RWPE1 (cell line): ENCODE measurements around the gene FCRLB.

ENCODE experiments used
- CTCF ChIA-PET: fragments of 350-600 bp; sonication (Branson Sonifier 250); formaldehyde crosslinking; extraction: SDS; loops from one replicate; lab custom pipeline; 2021; lab: Yijun Ruan, JAX
- POLR2A ChIA-PET: fragments of 400-600 bp; formaldehyde crosslinking; extraction: SDS; loops from one replicate; lab custom pipeline; 2020; ENCODE audit warnings: antibody characterized with exemption; ENCODE audit not compliant: low non-redundant PET; lab: Yijun Ruan, JAX
- DNase-seq: peaks from one replicate; pipeline ENCODE4 v3.0.0; 2012; ENCODE audit warnings: low spot score
- H3K27ac ChIP-seq: fragments of 450-650 bp; 2 replicates; pipeline ENCODE4 v1.5.1; 2017
- CTCF ChIP-seq: fragments of 450-650 bp; conservative IDR thresholded peaks from 2 replicates; pipeline ENCODE4 v1.5.1; 2017; ENCODE audit warnings: low read depth, mild to moderate bottlenecking

The FCRLB gene

GRCh38 chr1:161725908-161726472 is 4.6 kb downstream of the FCRLB start:
- DNase-seq, result peak; percentile 19
- POLR2A ChIA-PET, result interaction anchor here (1.2 kb wide), 1 partner anchor 23 kb away, joined by 3 read pairs; the partner anchor contains the start of gene DUSP12
- CTCF ChIA-PET, result interaction anchor here (1.8 to 1.9 kb wide), 2 partner anchors 11 to 13 kb away, joined by 7 read pairs; no protein-coding TSS in a partner anchor
- H3K27ac ChIP-seq, result peak overlapping the region; percentile 89
- TF ChIP-seq CTCF, result 0 out of 2 replicates have a peak, but pooled peaks have one; percentile 24

GRCh38 chr1:161726473-161727255 is 5.3 kb downstream of the FCRLB start:
- no peak for TF ChIP-seq CTCF
- H3K27ac ChIP-seq, result peak overlapping the region; percentile 89
- ChIA-PET POLR2A (interaction anchor here (1.2 kb wide), 1 partner anchor 23 kb away, joined by 3 read pairs; the partner anchor contains the start of gene DUSP12), CTCF (interaction anchor here (0.7 to 1.9 kb wide), 3 partner anchors 11 to 66 kb away, joined by 5 to 7 read pairs (median 7); no protein-coding TSS in a partner anchor)
- DNase-seq, result peak; percentile 80

- DNase-seq, result no peak
- POLR2A ChIA-PET, result no interaction called here
- TF ChIP-seq CTCF, result no peak
These were observed 6.0 kb downstream of the FCRLB start for GRCh38 chr1:161727256-161727924.

GRCh38 chr1:161728376-161729226 is 7.3 kb downstream of the FCRLB start:
- no peak for TF ChIP-seq CTCF
- H3K27ac ChIP-seq, result no peak overlapping the region; the same call in 1 of the 2 replicates
- ChIA-PET POLR2A (interaction anchor here (0.7 kb wide), 1 partner anchor 967 kb away, joined by 4 read pairs; no protein-coding TSS in a partner anchor), CTCF (interaction anchor here (1.0 kb wide), 1 partner anchor 13 kb away, joined by 3 read pairs; no protein-coding TSS in a partner anchor)
- DNase-seq, result no peak

More at GRCh38 chr1:161727256-161727924, 6.0 kb downstream of the FCRLB start:
- peak overlapping the region; percentile 89 for H3K27ac ChIP-seq
- CTCF ChIA-PET, result interaction anchor here (1.8 to 1.9 kb wide), 2 partner anchors 10 to 11 kb away, joined by 7 read pairs; no protein-coding TSS in a partner anchor

GRCh38 chr1:161730050-161730564 is 8.8 kb downstream of the FCRLB start:
- ChIA-PET POLR2A (no interaction called here), CTCF (interaction anchor here (1.0 kb wide), 1 partner anchor 8 kb away, joined by 4 read pairs; no protein-coding TSS in a partner anchor)
- peak overlapping the region; percentile 64 for H3K27ac ChIP-seq
- DNase-seq, result peak; percentile 85
- TF ChIP-seq CTCF, result no peak
